Left renal pelvis (tissue), 4 donors: Measurements from ENCODE around the gene MDFI. TPM values are rescaled to one million over a fixed set of nuclear protein-coding genes. Genes with fewer than 3 reads are reported as not detected.
"Not testable (repeated sequence)": the region's sequence is repeated elsewhere in the genome, so short reads cannot be mapped to it uniquely, and the experiment has no call there.

ENCODE experiments used
- DNase-seq, 4 donors: peaks; one replicate each; pipeline ENCODE4 v3.0.0-alpha.2; 2013; ENCODE audit warnings: low read depth in 4 of 4, low spot score in 3 of 4
- polyA plus RNA-seq, 4 donors: library from polyadenylated mRNA; unstranded; fragments of 120-200 nt; gene quantifications; one replicate each; pipeline ENCODE4 v1.2.1, GENCODE V29; 2013; ENCODE audit not compliant: insufficient read length in 4 of 4

MDFI gene
- polyA plus RNA-seq, 4 donors: 30.5 to 98.0 (median 44.4) TPM

DNA sequence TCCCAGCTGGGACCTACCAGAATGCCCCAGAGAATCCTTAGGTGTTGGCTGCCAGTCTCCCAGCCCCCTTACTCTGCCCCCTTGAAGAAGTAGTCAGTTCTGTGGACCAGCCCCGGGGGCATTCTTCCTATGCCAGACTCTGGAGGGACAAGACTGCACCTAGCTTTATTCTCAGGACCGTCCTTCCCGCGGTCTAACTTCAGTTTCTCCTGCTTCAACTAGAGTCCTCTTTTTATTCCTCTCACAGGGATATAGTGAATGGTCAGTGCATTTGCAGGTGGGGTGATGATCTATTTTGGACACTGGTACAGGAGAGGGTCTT is 35.9 kb upstream of the MDFI start:
- no peak for DNase-seq

DNA sequence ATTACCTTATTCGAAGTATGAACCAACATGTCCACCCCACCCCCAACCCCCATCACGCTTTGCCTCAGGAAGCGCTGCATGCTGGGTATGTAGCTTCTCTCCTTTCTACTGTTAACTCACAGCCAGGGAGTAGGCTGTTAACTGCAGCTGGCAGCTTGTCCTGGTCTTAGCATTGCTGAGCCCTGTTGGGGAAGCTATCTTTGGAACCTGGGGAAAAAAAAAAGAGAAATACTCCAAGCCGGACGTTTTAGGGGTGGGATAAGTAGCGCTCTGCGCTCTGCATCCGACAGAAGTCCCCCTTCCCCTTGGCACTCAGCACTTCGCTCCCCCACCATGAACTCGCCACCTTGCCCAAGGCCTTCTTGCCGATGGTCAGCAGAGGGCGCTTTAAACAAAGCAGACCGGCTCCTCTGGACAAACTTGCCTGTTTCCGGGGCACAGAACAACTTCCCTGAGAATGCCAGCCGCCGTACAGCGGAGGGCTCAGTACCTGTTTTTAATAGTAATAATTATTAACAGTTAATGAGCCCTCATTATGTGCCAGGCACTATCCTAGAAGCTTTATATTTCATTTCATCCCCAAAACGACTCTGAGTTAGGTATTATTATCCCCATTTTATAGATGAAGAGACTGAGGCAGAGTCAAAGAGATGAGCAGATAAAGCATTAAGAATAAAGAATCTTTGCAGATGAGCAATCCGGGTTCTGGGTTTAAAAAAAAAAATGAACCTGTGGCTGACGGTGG is 35.2 kb upstream of the MDFI start:
- DNase-seq: peak; percentile 75 to 84 (median 80)

DNA sequence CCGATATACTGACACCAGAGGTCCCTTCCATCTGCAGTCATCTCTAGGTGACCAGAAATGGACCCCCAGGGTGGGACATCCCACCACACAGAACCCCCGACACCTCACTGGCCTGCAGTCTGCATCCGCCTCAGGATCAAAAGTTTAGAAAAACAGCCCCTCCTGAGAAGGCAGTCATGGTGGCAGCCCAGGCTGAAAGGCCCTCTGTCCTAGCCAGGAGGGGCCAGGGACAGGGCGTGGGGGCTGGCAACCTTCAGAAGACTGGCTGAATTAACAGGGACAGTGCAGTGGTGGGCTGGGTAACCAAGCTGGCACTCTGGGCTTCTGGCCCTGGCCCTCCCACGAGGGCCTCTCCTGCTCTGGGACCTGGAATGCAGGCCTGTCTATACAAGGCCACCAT is 34.3 kb upstream of the MDFI start:
- no peak for DNase-seq

DNA sequence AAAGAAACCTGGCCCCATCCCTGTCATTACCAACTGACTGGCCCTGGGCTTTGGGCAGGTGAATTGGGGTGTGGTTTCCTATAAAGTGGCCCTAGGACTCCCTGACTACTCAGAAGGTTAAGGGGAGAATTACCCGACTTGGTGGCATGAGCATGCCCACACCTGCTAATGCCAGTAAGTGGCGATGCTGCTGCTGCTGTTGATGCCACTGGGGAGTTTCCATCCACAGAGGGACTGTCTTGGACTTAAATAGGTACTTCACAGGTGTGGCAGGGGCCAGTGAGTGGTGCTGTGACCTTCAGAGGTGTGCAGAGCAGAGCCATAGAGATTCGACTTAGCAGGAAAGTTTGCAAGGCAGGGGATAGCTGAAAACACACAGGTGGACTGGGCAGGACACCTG is 32.6 kb upstream of the MDFI start:
- no peak for DNase-seq

DNA sequence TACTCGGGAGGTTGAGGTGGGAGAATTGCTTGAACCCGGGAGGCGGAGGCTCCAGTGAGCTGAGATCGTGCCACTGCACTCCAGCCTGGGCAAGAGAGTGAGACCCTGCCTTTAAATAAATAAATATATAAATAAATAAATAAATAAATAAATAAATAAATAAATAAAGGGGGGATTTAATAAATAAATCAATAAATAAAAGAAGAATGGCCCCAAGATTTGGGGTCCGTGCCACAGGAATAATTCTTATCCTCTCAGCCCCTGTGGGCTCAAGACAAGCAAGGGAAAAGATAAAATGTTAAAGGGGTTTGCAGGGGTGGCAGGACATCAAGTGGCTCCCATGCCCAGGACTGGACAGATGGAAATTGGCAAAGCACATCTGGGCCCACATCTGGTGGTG is 31.2 kb upstream of the MDFI start:
- DNase-seq: no peak

DNA sequence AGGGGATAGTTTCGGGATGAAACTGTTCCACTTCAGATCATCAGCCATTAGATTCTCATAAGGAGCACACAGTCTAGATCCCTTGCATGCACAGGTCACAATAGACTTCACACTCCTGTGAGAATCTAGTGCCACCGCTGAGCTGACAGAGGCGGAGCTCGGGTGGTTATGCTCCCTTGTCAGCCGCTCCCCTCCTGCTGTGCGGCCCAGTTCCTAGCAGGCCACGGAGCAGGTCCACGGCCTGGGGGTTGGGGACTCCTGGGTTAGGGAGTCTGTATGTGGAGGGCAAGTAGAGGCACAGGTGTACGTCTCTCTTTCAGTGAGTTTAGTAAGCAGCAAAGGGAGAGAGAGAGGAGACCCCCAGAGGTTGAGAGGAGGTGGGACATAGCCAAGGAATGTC is 30.5 kb upstream of the MDFI start:
- DNase-seq: no peak

DNA sequence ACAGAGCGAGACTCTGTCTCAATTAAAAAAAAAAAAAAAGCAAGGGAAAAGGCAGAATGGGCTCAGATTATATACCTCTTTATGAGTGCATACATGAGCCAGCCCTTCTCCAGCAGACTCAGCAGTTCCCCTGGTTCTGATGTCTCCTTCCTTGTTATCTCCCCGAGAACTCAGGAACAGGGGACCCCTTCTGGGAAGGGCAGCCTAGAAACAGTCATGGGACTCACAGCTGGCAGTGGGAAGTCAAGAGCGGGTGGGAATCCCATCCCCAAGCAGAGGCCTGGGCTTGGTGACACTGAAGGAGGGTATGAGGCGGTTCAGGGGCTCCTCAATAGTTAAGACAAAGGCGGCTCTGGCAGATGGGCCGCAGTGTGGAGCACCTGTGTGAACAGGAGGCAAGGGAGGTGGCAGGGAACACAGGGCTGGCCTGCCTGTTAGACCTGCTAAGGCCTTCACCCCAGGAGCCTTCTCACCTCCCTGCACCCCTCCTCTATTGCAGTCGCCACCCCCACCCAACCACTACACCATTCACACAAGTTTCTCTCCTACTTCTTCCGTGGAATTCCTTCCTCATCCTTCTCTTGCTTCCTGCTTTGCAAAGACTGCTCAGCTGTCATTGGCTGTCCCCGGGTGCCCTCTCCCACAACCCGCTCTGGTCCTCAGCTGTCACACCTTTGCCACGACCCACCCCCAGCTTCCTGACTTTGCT is 29.7 kb upstream of the MDFI start:
- no peak for DNase-seq

DNA sequence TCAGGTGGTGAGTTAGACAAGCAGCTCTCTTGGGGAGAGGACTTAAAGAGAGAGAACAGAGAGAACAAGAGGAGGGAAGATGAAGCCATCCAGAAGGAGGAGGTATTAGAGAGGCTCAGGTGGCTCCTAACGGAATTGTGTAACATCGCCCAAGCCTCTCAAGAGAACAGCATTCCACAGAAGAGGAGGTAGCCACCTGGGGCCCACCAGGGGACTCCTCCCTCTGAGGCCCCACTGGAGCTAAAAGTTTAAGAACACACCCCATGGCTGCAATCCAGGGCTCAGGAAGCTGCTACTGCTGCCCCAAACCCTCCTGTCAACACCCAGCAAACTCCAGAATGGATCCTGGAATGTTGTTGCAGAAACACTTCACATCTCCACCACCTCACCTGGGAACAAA is 23.6 kb upstream of the MDFI start:
- no peak for DNase-seq

DNA sequence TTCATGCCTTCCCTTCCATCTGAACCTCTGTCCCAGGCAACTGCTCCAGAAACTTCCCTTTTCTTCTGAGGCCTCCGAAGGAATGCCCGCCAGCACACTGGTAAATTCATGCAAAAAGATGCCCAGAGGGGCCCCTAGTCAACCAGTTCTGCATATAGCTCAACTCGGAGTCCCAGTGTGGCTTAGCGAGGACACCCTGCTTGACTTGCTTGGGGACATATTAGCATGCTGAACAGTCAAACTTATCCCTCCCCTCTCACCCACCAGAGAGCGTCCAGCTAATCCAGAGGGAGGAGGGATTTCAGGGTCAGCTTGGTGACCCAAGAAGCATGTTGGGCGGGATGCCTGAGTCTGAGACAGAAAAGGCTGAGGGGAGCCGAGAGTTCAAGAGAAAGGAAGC is 23.0 kb upstream of the MDFI start:
- no peak for DNase-seq

DNA sequence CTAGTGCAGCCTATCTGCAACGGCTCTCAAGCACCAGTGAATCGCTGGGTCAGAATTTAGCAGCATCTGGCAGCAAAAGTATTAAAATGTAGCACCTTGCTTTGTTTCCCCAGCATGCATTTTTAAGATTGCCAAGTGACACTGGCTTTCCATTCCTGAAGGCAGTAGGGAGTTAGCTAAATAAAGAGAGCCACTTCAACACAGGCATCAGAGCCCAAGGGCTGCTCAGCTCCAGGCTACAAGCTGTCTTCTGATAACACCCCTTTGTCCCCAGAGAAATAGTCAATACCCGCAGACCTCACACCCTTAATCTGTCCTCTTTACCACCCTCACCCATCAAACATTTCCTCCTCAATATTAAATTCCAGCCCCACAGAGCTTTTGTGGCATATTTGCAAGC is 19.7 kb upstream of the MDFI start:
- DNase-seq: no peak

DNA sequence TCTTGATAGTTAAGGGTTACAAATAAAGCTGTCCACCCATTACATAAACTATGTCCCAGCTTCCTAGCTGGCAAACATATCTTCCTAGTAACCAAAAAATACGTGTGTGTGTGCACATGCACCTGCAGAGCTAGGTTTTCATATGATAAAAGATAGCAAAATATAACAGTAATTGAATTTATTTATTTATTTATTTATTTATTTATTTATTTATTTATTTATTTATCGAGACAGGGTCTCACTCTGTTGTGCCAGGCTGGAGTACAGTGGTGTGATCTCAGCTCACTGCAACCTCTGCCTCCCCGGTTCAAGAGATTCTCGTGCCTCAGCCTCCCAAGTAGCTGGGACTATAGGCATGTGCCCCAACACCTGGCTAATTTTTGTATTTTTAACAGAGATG is 19.1 kb upstream of the MDFI start:
- not testable (repeated sequence) for DNase-seq

DNA sequence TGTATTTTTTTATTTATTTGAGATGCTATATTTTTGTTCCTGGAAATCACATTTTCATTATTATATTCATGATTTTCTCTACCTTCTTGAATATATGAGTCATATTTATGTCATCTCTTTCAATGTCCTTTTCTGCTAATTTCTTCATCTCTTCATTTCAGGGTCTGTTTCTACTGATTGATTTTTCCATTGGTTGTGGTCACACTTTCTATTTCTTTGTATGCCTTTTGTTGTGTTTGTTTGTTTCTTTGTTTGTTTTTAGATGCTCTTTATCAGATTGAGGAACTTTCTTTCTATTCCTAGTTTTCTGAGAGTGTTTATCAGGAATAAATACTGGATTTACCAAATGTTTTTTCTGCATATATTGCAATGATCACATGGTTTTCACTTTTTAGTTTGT is 16.9 kb upstream of the MDFI start:
- DNase-seq: no peak

DNA sequence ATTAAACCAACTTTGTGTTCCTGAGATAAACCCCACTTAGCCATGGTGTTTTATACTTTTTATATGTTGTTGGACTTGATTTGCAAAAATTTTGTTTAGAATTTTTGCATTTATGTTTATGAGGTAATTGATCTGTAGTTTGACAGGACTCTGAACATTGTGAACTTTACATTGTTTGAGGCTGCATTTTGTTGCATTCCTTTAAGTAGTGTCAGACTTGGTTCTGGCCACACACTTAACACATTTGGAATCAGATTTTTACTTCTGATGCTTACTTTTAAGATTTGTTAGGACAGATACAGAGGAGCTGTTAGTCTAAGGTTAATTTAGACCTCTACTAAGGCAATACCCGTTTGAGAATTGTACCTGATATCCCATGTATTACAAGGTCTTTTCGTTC is 16.5 kb upstream of the MDFI start:
- DNase-seq: no peak

DNA sequence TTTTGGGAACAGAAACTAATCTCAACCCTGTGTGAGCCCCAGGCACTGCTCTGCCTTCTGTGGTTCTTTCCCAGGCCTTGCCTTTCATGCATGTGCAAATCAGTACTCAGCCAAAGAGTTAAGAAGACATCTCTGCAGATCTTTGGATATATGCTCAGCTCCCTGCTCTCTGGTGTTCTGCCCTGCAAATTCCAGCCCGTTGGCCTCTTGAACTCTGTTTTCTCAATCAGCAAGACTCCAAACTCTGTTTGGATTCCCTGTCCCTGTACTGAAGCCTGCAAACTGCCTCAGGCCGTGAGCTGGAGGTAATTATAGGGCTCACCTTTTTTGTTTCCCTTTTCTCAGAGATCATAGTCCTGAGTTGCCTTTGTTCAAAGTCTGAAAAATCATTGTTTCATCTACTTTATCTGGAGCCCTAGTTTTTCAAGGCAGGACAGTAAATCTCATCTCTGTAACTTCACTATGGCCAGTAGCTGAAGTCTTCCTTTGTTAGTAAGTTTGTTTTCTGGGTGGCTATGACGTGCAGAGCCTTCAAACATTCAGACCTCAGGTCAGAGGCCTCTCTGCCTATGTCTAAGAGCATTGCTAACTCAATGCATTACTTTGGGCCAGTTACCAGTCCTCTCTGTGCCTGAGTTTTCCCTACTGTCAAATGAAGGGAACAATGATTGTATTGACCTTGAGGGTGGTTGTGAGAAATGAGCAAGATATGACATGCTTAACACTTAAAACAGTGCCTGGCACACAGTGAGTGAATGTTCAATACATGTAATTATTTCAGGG is 15.9 kb upstream of the MDFI start:
- no peak for DNase-seq

DNA sequence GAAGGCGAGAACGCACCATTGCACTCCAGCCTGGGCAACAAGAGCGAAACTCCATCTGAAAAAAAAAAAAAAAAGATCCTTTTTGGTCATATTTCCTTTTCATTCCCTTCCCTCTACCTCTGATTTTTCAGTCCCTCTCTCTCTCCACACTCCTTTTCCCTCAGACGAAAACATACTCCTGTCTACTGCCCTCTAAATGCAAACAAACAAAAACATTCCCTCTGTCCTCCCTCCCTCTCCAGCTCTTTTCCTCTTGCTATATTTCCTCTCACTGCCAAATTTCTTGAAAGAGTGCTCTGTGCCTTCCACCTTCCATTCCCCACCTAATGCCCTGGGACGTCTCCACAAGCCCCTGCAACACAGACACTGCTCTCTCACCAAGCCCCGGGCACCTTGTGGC is 14.9 kb upstream of the MDFI start:
- DNase-seq: no peak

DNA sequence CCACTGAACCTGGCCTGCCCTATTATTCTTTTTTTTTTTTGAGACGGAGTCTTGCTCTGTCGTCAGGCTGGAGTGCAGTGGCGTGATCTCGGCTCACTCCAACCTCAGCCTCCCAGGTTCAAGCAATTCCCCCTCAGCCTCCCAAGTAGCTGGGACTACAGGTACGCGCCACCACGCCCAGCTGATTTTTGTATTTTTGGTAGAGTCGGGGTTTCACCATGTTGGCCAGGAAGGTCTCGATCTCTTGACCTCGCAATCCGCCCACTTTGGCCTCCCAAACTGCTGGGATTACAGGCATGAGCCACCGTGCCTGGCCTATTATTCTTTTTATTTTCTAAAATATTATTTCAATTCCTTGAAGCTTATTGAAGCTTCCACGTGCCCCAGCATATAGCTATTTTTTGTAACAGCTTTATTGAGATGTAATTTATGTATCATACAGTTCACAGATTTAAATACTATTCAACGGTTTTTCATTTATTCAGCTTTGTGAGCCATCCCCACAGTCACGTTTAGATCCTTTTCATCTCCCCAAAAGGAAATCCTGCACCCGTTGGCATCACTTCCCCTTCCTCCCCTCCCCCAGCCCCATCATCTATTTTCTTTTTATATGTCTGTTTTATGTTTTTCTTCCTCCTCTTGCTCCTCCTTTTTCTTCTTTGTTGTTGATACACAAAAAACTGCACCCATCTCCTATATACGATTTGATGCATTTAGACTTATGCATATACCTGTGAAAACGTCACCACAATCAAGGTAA is 13.5 kb upstream of the MDFI start:
- no peak for DNase-seq

DNA sequence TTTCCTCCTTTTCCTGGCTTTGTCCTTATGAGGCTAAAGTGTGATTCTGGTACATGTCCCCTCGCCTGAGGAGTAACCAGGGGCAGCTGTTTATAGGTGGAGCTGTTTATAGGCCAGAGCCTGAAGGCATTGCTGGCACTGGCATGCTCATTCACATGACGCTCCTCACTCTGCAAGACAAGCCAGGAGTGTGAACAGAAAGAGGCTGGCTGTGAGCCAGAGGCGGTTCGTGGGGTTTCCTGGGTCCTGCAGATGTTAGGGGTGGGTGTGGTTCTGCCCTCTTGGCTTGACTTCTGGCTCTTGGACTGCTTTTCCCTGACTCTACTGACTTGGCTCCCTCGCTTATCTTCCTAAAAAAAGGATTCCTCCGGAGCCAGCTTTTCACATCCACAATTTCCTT is 12.8 kb upstream of the MDFI start:
- no peak for DNase-seq

DNA sequence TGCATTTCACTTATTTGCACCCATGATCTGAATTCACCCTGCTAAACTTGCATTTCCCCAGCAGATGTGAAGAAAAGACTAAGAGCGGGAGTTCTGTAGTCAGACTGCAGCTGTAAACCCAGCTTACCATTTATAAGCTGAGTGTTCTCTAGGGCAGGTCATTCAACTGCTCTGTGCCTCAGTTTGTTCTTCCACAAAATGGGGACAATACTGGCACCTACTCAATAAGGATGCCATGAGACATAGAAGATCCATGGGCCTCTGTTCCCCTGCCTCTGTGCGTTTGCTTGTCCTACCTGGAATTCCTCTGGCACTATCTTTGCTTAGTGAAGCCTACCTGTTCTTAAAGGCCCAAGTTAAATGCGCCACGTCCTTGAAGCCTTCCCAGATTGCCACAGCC is 12.2 kb upstream of the MDFI start:
- no peak for DNase-seq

DNA sequence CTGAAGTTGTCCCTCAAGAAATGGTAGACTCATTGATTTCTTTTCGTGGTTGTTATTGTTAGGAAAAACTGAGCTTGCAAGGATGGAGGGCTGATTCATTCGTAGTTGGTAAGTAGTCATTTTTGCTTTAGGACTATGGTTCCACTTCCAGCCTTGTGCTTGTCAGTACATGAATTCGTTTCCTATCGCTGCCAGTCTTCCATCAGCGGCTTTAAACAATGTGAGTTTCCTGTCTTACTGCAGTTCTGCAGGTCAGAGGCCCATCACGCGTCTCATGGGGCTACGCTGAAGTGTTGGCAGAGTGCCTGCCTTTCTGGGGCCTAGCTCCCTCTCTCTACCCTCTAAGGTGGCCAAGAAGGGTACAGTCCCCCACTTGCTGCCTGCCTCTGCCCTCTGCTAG is 11.4 kb upstream of the MDFI start:
- no peak for DNase-seq

DNA sequence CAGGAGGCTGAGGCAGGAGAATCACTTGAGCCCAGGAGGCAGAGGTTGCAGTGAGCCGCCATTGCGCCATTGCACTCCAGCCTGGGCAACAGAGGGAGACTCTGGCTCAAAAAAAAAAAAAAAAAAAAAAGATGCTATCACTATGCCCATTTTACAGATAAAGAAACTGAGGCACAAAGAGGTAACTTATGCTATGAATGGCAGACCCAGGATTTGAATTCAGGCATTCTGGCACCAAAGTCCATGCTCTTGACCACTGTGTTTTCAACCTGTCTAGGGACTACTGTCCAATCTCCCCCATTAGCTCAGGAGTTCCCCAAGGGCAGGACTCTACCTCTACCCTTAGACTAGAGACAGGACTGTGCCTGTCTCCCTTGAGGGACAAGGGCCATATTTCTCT is 9.1 kb upstream of the MDFI start:
- no peak for DNase-seq

DNA sequence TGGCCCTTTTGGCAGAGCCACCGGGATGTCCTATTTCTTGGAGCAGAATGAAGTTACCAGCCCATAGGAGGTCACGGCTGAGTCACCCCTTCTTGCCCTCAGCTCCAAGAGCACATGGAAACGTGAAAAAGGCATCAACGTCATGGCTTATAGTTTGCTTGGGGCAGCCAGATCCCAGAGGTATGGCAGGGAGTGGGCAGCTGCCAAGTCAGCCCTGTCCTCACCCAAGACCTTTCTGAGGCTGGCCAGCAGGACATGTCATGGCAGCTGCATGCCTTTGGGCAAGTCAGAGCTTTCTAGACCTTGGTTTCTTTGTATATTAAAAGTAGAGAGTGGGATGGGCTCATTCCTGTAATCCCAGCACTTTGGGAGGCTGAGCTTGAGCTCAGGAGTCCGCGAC is 8.2 kb upstream of the MDFI start:
- DNase-seq: no peak
